GM21619 (cell line): ENCODE results near the gene AIP.
"Not testable (repeated sequence)": the region's sequence is repeated elsewhere in the genome, so short reads cannot be mapped to it uniquely, and the experiment has no call there.

ENCODE experiments used
- ATAC-seq: cut with Tn5 transposase; IDR thresholded peaks from one replicate; pipeline ENCODE4 v1.9.1; 2021; ENCODE audit not compliant: unreplicated experiment

AIP gene

DNA sequence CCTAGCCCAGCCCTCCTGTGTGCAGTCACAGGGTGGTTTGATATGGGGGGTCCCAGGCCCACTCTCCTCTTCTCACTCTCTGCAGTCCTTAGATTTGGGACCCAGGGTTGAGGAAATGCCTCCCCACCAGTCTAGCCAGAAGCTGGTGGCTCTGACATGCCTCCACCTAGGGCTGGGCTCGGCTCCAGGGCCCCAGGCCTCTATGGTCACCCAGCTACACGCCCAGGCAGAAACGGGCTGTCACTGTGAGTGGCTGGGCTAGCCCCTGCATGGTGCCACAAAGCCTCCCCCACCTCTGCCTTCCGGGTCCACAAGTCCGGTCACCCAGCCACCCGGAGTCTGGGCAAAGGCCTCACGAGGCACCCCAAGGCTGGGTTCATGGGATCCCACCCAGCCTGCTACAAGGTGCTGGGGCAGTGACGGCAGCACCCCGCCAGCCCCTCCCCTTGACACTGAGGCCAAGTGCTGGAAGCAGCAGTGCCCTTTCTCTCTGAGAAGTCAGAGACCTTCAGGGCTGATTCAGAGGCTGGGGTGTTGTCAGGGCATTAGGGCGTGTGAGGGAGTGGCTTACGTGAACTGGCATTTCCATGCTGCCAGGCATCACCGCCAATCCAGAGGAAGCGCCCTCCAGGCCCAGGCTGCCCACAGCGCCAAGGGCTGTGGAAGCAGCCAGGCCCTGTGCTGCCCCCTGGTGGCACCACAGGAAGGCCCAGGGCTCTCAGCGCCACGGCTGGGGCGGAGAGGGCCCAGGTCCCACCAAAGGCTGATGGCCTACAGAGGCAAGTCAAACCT lies 23.0 kb downstream of the AIP start:
- no peak for ATAC-seq

GRCh38 chr11:67506426-67507051 lies 23.7 kb downstream of the AIP start:
- ATAC-seq, result no peak

GRCh38 chr11:67507242-67507863 lies 24.5 kb downstream of the AIP start:
- no peak for ATAC-seq

DNA sequence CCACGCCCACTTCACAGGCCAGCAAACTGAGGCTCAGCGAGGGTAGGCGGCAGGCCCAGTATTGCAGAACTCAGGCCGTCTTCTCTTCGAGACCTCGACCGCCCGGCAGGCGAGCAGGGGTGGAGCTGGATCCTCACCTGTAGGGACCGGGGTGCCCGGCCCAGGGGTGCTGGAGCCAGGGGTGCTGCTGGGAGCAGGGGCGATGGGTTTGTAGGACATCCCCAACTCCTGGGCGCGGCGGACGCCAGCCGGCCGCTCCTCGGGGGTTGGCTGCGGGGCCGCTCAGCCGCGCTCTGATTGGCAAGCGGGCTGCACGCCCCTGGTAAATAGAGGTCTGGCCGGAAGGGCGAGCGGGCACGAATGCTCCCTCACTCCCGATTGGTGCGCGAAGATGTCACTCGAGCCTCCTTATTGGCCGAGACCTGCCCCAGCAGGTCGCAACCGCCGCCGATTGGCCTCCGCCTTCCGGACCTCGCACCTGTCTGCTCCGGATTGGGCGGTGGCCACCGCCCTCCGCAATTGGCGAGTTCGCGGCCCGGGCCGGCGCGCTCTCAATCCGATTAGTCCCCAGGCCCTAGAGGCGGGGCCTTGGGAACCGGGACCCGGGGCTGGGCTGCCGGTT lies 25.1 kb downstream of the AIP start, which contains the start of gene CDK2AP2:
Gene CDK2AP2 (minus strand): TSS at position 299 of the 622 bp plus-strand sequence. CDS start 80 bp downstream, at position 219.
- peak; percentile 59 for ATAC-seq

GRCh38 chr11:67508486-67509121 lies 25.8 kb downstream of the AIP start:
- peak; percentile 31 for ATAC-seq

- no peak for ATAC-seq
Observed at GRCh38 chr11:67510023-67510345, 27.2 kb downstream of the AIP start.

- not testable (repeated sequence) for ATAC-seq
Observed at GRCh38 chr11:67511558-67511957, 28.7 kb downstream of the AIP start.

DNA sequence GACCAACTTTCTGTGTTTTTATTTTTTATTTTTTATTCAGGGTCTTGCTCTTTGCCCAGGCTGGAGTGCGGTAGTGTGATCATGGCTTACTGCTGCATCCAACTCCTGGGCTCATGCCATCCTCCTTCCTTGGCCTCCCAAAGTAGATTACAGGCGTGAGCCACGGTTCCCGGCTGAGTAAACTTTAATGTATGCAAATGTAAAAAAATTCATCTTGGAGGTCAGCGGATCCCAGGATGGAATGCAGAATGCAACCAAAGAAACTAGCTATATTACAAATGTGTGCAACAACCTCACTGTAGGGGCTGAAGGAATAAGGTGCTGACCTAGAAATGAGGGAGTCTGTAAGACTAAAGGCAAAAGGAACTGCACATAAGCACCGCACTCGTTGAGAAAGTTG lies 31.3 kb downstream of the AIP start:
- ATAC-seq, result no peak

DNA sequence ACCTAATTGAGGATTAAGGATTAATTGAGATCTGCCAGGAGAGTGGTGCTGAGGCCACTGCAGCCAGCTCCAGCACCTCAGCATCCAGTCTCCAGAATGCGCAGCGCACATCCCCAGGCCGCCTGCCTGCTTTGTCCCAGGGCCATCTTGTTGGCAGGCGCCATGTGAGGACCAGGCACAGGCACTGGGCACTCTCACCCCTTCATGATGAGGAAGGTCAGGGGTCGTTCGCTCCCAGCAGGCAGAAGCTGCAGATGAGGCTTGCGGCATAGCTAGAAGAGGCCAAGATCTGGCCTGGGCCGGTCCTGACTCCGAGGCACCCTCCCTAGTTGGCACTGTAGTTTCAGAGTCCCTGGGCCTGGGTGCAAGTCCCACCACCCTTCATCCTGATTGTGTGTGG lies 34.0 kb downstream of the AIP start:
- no peak for ATAC-seq

DNA sequence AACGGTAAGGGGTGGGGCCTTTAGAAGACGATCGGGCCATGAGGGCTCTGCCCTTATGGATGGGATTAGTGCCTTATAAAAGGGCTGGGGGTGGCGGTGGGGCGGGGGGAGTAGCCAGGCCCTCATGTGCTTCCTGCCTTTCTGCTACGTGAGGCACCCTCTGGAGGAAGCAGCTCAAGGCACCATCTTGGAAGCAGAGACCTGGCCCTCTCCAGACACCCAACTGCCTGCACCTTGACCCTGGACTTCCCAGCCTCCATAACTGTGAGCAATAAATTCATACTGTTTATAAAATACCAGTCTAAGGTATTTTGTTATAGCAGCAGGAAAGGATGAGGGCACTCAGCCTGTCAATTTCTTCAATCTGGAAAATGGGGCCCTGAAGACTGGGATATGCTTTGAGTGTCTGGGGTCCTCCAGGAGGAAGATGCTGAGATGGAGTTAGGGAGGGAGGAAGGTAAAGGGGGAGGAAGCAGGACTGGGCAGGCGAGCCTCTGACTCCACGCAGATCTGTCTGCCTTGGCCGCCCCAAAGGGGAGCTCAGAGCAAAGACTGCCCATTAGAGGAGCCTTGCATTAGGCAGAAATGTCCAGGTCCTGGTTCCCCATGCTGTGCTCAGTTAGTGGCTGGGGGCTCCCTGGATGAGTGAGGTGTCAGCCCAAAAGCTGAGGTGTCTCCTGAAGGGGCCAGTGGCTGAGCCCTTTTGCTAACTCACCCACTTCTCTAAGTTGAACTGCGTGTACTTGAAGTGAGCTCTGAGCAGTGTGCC lies 35.1 kb downstream of the AIP start:
- no peak for ATAC-seq

DNA sequence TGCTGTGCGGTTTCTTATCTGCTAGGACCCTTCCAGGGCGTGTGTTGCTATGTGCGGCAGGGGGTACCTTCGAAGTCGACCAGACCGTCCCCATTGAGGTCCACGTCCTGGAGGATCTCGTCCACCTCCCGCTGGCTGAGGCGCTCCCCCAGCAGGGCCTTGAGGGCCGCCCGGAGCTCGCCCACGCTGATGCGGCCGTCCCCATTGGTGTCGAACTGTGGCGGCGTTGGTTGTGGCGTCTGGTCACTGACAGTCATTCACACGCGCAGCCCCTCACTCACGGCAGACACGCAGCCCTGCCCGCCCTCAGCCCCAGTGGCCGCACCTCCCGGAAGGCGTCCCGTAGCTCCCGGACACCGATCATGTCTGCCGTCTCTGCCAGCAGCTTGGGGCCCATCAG lies 36.9 kb downstream of the AIP start:
- no peak for ATAC-seq

- ATAC-seq, result no peak
Observed at GRCh38 chr11:67520856-67521824, 38.3 kb downstream of the AIP start.

DNA sequence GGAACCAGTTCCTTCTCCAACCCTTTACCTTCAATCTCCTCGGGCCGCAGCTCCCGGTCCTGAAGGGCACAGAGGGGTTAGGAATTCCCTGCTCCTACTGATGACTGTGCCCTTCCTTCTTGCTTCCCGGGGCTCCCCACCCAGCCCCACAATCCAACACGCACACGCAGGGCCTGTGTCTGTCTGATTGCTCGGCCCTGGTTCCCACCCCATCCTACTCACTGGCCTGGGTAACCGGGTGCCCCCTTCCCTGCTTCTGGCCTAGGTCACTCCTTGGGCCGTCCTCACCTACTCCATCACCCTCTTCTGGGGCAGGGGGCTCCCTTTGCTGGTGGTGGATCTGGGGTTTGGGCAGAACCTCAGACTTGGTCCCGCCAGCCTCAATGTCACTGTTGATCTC lies 39.1 kb downstream of the AIP start:
- no peak for ATAC-seq

DNA sequence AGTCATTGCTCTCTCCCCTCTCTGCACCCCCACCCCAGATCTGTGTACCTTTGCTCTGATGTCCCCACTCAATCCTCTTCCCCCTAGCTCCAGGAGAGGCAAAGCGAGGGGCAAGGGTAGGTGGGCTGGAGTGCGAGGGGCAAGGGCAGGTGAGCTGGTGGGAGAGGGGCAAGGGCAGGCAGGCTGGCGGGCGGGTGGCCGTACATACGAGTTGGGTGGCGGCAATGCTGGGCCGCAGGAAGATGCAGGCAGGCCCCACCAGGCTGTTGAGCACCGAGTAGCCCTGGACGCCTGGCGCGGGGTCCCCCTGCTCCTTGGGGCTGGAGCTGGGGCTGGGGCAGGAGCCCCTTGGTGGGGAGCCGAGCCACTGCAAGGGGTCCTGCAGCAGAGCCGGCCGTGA lies 39.5 kb downstream of the AIP start:
- ATAC-seq, result no peak

GRCh38 chr11:67522844-67523555 lies 40.2 kb downstream of the AIP start, which contains the start of gene CABP2:
TSS of gene CABP2 (minus strand) at chr11:67523446. CDS start at chr11:67523326, 120 bp downstream.
- no peak for ATAC-seq

DNA sequence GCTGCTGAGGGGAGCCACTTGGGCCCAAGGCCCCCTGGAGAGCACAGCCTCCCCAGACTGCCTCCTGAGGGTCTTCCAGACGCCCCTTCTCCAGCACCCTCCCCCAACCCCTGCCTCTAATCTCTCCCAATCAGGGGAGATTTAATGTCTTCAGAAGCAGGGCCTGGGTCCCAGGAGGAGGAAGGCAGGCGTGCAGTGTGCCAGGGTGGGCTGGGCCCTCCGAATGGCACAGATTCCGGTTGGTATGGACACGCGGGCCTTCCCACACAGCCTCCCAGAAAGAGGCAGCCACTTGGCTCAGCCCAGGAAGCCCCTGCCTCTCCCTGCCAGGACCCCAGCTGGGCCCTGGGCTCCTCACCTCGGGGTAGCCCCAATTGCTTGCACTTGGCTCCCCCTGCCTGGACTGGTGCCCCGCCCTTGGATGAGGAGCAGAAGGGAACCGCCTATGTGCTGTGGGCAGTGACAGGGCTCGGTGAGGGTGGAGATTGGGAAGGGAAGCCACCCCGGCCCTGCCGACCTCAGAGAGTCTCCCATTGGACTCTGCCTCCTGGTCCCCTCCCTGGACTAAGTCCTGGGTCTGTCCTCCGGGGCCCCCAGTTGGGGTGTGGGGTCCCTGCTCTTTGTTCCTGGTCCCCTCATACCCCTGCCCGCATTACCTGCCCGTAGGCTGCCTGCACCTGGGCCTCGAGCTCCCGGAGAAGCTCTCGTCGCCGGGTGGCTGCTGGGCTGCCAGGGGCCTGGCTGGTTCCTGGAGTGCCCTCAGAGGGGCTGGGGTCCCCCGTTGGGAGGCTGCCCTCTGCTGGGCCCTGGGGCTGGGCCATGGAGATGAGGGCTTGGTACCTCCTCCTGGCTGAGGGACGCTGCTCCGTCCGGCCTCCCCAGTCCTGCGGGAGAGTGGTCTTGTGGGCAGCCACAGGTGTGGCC lies 41.0 kb downstream of the AIP start:
- ATAC-seq, result no peak

GRCh38 chr11:67524480-67524808 lies 41.6 kb downstream of the AIP start:
- no peak for ATAC-seq
